OCI-LY7 (cell line): ENCODE results near the gene DPH1.

Source experiments
- EZH2phosphoT487 ChIP-seq: fragments of 200-600 bp; sonication (generic); IDR thresholded peaks from 2 replicates; pipeline ENCODE4 v1.6.1; 2018; ENCODE audit warnings: low read depth, borderline replicate concordance, mild to moderate bottlenecking, mixed run types, antibody characterized with exemption, low read length, moderate library complexity, mixed read lengths
- TF ChIP-seq, protein P1 (sequence below): fragments of 200-600 bp; sonication (generic); conservative IDR thresholded peaks from 2 replicates; pipeline ENCODE4 v1.5.1; 2014; ENCODE audit warnings: mild to moderate bottlenecking, antibody characterized with exemption, low read length, moderate library complexity, mixed read lengths

GRCh38 chr17:2040219-2040827, 10.4 kb downstream of the DPH1 start:
- TF ChIP-seq, protein P1, sequence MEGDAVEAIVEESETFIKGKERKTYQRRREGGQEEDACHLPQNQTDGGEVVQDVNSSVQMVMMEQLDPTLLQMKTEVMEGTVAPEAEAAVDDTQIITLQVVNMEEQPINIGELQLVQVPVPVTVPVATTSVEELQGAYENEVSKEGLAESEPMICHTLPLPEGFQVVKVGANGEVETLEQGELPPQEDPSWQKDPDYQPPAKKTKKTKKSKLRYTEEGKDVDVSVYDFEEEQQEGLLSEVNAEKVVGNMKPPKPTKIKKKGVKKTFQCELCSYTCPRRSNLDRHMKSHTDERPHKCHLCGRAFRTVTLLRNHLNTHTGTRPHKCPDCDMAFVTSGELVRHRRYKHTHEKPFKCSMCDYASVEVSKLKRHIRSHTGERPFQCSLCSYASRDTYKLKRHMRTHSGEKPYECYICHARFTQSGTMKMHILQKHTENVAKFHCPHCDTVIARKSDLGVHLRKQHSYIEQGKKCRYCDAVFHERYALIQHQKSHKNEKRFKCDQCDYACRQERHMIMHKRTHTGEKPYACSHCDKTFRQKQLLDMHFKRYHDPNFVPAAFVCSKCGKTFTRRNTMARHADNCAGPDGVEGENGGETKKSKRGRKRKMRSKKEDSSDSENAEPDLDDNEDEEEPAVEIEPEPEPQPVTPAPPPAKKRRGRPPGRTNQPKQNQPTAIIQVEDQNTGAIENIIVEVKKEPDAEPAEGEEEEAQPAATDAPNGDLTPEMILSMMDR = no peak
- no peak for TF ChIP-seq EZH2phosphoT487
